ENCODE results near the gene ADAMTSL1.

ADAMTSL1 gene

DNA sequence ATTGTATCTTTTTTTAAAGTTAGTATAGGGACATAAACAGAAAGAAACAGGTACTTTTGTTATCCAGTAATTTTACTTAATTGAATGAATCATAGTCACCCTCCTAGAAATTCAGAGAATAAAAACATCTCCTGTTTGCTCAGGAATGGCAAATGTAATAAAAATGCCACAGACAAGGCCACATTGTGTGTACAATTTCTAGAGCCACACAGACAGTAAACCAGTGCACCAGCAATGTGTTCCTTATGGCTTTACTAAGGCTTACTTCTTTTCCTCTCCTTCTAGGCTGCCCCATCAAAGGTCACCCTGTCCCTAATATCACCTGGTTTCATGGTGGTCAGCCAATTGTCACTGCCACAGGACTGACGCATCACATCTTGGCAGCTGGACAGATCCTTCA lies 413.6 kb downstream of the ADAMTSL1 start:
- DNase-seq: no peak

DNA sequence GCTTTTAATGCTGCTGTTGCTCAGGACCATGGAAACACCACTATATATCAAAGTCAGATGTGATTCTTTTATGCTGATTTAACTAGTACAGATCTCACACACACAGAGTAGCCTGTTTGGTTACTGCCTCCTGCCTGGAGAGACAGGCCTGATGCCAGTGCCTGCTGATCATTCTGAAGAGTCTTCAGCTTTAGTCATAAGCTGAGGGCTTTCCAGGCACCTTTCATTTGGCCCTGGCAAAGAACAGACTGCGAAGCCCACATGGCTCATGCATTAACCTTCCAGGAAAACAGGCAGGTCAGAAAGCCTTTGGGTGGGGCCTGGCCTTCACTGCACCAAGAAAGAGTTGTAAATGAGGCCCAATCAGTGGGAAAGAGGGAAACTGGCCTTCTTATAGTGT lies 414.3 kb downstream of the ADAMTSL1 start:
- DNase-seq: no peak

DNA sequence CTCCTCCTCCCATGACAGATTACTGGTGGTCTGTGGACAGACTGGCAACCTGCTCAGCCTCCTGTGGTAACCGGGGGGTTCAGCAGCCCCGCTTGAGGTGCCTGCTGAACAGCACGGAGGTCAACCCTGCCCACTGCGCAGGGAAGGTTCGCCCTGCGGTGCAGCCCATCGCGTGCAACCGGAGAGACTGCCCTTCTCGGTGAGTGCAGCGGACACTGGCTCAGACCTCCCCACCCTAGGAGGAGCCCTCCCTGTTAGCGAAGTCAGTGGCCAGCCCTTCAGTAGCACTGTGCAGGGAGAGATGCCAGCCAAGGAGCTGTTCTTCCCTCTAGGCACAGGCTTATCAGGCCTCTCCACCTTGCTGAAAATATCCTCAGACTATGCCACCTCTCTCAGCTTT lies 415.6 kb downstream of the ADAMTSL1 start:
- no peak for DNase-seq

DNA sequence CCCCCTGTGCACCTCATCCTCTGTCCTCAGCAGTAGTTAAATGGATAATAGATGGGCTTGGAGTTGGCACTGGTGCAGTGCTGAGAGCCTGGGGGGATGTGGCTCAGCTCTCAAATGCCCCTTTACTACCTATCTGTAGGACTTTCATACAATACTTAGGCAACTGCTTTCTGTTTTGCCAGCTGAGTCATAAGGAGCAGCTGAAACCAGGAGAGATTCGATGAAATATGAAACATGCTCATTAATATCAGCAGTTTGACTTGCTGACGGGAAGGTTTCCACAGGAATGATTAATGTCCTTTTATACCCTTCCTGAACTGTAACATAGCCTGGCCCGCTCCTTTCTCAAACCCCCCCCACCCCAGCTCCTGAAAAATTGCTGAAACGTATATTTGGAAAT lies 416.4 kb downstream of the ADAMTSL1 start:
- no peak for DNase-seq

DNA sequence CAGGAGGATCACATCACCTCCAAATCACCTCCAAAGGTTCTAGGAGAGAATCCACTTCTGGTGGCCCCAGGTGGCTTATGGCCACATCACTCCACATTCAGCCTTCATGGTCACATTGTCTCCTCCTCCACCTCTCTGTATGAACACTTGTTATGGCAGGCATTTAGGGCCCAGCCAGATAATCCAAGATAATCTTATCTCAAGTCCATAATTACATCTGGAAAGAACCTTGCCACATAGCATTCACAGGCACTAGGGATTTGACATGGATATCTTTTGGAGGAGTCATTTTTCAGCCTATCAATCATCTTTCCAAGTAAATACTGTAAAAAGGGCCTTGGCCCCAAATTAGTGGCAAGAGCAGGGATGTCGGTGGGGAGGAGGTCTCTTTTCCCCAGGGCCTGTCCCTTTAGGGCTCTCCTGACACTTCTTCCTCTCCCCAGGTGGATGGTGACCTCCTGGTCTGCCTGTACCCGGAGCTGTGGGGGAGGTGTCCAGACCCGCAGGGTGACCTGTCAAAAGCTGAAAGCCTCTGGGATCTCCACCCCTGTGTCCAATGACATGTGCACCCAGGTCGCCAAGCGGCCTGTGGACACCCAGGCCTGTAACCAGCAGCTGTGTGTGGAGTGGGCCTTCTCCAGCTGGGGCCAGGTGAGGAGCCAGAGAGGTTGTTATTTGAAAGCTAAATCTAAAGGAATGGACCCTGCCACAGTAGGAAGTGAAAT lies 418.2 kb downstream of the ADAMTSL1 start:
- DNase-seq: no peak

DNA sequence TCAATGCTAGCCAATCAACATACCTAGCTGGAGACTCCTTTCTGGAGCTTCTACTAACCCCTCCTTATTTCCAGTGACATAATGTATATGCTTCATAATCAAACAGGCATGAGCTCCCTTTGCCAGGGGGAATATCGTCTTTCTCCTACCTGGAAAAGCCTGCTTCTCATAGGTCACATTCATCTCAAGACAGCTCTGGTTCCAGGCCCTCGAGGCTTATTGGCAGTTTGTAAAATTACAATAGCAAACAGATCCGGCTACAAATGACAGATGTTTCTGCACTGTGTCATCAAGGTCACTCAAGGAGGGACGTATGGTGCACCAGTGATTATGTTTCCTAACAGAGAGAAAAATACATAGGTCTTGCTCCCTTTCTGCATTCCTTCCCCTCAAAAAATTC lies 419.1 kb downstream of the ADAMTSL1 start:
- no peak for DNase-seq

DNA sequence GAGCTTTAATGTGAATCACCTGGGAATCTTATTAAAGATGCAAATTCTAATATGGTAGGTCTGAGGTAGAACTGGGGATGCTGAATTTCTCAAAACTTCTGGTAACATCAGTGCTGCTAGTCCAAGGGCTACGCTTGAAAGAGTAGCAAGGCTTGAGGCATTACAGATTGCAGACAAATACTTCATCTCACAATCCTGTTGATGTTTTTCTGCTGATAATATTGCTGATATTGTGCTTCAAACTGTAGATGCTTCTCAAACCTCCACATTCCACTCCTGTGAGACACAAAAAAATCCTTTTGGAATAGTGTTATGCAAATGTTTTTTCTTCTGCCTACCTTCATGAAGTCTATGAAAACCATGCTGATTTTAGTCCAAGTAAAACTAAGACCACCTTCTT lies 419.5 kb downstream of the ADAMTSL1 start:
- no peak for DNase-seq

DNA sequence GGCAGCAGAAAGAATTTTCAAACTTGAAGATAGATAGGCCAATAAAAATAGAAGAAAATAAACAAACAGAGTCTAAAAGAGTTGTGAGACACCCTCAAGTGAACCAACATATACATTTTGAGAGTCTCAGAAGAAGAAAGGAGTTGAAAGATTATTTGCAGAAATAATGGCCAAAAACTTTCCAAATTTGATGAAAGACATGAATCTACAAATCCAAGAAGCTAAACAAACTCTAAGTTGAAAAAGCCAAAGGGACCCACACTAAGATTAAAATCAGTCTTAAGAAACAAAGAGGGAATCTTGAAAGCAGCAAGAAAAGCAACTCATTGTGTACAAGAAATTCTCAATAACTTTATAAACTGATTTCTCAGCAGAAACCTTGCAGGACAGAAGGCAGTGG lies 422.1 kb downstream of the ADAMTSL1 start:
- no peak for DNase-seq

DNA sequence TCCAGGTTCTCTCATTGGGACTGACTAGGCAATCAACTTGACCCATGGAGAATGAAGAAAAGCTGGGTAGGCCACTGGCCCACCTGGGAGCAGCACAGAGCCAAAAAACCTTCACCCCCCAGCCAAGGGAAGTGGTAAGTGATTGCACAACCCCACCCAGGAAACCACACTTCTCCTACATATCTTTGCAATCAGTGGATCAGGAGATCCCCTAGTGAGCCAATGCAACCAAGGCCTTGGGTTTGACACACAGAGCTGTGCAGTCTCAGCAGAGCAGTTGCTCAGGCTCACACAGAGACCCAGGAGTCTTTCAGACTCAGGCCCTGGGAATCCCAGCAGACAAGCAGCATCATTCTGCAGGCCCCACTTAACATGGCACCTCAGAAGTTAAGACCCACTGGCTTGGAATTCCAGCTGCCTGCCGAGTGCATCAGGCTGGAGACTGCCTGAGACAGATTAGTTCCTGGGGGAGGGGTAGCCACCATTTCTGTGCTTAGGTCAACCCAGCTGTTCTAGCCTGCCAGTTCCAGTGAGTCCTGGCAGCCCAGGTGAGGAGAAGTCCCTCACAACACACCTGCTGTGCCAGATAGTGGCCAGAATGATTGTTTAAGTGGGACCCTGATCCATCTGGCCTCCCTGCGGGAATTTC lies 422.7 kb downstream of the ADAMTSL1 start:
- no peak for DNase-seq

DNA sequence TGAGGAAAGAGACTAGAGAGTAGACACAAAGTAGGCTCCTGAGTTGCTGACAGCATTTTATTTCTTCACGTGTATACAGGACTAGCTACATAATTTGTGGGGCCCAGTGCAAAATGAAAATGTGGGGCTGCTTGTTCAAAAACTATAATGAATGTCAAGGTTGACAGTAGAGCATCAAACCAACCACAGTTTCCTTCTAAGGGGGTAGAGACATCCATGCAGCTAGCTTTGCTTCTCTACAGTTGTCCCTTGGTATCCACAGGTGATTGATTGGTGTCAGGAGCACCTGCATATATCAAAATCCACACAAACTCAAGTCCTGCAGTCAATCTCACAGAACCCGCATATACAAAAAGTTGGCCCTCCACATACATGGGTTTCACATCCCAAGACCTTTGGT lies 429.5 kb downstream of the ADAMTSL1 start:
- no peak for DNase-seq

DNA sequence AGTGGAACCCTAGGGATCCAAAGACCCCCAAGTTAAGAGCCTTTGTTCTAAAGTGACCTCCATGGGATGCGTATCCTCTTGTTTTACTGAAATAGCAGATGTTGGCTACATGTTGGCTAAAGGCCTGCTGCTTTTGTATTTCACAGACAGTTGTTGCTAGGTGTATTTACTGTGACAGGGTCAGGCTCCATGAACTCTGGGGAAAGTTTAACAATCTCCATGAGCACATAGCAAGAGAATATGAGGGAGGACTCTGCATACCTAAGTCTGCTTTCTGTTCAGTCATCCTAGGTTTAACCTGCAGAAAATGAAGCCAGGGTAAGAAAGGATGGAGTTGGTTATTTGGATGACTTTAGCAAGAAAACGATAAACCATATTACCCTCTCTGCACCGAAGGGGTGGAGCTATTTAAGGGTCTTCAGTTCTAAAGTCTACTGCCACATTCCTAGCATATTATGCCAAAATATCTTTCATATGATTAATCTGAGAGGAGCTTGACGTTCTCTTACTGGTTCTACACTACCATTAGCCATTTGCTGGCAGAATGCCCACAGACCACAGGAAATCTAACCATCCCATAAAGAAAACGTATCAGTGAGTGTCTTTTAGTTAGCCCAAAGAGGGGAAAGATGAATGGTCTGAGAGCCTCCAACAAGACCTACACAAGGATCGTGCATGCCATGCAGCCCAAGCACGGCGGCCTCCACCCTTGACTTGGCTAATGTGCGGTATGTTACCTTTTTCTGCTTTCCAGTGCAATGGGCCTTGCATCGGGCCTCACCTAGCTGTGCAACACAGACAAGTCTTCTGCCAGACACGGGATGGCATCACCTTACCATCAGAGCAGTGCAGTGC lies 431.3 kb downstream of the ADAMTSL1 start:
- no peak for DNase-seq

DNA sequence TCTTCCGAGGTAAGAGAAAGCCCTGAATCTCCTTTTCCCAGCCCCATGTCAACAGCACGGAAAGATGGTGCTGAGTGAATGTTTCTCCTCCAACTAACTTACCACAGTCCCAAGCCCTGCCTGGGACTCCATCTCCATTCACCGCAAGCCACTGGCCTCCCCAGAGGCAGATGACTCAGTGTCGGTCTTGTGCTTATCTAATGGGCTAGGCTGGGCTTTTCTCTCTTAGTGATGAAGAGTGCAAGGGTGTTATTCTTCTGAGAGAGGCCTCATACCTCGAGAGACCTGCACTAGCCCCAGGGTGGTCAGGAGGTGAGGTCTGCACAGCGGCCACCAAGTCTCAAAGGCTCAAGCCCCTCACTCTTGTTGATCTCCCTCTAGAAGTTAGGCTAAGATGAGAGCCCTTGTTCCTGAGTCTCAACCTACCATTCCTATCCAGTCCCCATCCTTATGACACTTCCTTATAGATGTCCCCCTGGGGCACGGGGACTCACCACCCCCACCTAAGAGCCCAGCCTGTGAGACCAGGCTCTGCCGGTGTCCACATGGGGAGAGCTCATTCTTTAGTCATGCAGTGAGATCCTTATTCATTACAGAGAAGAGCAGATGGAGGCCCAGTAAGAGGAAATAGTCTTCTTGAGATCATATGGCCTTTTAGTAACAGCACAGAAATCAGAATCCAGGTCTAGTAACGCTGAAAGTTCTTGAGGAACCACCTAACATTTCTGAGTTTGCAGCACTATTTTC lies 432.1 kb downstream of the ADAMTSL1 start:
- no peak for DNase-seq

DNA sequence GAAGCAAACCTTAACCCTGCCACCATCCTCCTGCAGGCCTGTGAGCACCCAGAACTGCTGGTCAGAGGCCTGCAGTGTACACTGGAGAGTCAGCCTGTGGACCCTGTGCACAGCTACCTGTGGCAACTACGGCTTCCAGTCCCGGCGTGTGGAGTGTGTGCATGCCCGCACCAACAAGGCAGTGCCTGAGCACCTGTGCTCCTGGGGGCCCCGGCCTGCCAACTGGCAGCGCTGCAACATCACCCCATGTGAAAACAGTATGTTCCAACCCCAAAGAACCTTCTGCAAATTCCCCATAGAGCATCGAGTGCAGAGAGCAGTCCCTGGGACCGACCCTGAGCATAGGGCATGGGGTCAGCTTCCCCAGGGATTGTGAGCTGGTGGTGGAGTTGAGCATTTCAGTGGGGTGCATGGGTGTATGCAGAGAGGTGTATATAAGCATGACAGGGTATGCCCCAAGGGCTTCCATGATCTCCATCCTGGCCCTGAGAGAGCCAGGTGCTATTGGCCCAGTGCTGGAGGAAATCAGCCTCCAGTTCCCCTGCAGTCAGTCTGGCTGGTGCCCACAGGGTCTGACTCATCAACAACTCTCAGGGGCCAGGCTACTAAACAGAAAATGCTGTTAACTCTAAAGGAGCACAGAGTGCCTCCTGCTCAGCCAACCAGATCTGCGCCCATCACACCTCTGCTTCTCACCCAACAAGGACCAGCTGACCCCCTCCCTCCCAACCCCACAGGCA lies 432.9 kb downstream of the ADAMTSL1 start:
- no peak for DNase-seq

DNA sequence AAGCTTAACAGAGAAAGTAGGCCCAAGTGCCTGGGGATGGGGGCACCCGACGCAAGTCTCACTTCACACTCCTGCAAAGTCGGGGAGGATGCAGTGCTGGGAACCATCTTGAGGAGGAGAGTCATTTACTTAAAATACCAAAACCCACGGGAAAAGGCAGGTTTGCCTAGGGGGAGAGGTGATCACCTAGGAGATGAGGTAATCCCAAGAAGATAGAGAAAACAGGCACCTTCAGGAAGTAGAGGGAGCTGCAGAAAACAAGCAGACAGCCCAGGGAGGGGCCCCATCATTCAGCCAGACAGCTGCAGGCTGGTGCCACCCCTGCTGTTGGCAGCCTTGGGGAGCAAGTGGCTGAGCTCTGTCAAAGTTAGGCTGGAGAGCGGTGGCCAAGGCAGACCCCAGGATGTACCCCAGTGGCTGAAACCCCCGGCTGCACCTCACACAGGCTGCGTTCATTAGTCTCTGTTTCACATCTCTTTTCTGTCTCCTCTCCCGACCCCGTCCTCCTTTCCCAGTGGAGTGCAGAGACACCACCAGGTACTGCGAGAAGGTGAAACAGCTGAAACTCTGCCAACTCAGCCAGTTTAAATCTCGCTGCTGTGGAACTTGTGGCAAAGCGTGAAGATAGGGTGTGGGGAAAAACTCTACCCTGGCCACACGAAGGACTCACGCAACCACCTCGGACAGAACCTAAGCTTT lies 434.1 kb downstream of the ADAMTSL1 start:
- DNase-seq: no peak

DNA sequence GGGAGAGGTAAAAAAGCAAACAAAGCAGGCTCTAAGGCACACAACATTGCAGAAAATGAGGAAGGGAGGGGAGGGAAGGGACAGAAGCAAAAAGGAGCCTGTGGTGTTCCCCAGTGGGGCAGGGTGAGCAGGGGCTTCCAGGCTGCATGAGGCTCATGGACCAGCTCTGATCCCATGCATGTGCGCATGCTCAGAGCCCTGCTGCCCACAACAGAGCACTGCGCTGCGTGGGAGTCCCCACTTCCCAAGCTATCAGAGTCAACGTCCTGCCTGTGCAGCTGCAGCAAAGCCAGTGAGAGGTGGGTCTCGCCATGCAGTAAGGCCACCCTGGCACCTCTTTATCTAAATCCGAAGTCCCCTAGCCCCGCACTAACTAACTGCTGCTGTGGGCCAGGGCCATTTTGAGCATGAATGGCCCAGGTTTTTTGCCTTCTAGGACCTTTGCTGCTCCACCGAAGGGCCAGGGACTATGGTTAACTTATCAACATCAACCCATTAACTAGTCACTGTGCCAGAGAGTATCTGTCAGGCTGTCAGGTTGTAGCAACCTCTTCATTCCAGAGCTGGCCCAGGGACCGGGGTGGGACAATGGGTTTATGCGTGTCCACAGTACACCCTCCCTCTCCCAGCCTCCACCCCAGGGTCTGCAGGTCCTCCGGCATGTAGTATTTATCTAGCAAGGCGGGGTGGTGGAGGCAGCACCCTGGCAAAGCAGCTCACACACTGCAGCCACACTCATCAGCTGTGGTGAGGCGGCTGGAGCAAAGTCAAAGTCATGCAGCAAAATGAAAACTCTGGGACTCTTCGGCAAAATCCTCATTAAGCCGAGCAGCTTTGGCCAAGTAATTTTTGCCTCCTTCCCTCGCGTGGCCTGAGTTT lies 435.4 kb downstream of the ADAMTSL1 start:
- no peak for DNase-seq

DNA sequence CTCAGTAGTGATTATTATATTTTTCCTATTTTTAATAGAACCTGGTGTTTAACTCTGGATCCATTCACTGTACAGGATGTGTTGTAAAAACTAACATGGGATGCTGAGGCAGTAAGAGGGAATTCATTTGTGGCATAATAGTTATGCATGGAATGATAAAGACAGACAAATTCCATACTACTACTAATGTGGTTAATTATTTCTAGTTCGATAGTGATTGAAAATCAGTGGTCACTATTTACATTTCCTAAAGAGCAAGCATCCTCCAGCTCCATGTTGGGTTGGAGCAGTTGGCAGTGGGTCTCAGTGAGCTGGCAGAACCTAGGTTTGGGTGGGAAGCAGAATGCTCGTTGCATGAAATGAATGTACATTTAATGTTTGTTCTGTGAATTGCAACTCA lies 436.5 kb downstream of the ADAMTSL1 start:
- no peak for DNase-seq

DNA sequence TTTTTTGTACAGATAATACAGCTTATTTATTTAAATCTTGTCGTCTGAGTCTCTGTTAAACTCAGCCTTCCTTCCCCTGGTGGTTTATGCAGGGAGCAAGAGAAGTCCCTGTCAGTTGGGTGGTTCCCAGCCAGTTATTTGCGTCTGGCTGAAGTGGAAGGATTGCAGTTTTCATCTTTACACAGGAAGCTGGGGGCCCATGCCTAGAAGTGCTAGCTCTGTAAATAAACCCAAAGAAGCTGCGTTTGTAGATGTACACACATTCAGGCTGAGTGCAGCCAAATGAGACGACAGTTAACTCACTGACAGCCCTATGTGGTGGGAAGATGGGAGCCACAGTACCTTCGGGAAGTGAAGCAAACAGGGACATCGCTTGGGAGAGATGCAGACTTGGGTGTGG lies 437.0 kb downstream of the ADAMTSL1 start:
- no peak for DNase-seq

DNA sequence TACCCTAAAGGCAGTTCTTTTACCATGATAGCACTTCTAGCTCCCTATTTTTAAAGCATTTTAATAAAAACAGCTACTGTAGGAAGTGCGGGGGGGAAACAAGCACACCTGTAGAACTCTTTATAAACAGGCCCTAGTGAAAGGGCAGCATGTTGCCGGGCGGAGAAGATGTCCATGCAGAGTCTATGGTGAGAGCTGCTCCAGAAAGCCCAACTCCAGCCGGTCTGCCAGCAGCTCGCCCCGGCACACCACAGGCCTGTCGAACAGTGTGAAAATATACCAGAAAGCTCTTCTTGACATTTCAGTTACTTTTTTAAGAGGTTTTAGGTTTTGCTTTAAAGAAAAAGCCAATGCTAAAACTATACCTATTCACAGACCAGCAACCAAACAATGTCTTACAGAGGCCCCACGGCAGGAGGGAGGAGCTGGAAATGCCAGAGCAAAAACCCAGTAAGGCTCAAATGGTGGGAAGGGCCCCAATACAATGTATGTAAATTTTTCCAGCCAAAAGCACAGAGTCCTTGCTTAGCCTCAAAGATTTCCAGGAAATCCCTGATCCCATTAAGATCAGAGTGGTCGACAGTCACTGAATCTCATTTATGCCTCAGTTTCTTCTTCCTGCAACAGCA lies 437.9 kb downstream of the ADAMTSL1 start:
- DNase-seq: no peak

DNA sequence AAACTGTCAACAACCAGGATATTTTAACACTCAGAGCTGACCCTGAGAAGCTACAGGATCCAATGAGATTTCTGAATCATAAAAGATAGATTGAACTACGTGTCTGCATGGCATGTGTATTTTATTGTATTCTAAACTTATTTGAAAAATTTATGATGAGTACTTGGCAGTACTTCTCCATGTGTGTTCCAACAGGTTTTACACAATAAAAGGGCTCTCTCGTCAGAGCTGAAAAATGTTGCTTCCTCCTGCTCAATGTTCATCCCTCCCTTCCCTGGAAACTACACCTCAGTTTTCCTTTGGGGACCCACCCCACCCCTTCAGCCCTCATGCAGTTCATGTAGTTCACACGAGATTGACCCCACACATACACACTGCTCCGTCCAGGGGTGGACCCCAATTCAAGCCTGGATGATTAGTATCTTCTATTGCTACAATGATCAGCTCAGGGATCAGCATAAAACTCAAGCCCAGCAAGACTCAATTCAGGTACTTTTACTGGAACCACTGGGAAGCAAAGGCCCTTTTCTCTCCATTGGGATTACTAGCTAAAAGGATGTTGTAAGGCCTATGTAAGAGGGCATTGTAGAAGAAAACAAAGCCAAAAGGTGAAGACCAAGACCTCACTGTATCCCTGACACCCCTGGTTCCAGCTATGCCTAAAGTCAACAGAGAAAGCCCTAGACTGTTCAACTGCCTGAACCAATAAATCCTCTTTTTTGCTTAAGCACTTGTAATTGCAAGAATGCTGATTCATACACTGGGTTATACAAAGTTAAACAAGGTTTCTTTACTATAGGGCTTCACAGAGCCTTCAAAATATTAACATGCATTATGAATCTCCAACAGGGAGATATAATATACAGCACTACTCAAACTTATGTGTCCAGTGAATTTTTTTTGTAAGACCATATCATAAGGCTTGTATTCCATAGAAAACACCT lies 446.5 kb downstream of the ADAMTSL1 start:
- no peak for DNase-seq

Measured in NCI-H1417 treated with DMSO at 0.1 percent for 48 hours (cell line).